ENCODE data around the gene HIGD2A. TPM values are rescaled to one million over a fixed set of nuclear protein-coding genes. Genes with fewer than 3 reads are reported as not detected.

The HIGD2A gene
- total RNA-seq, 1 experiment from 2014 or later = 133 TPM

DNA sequence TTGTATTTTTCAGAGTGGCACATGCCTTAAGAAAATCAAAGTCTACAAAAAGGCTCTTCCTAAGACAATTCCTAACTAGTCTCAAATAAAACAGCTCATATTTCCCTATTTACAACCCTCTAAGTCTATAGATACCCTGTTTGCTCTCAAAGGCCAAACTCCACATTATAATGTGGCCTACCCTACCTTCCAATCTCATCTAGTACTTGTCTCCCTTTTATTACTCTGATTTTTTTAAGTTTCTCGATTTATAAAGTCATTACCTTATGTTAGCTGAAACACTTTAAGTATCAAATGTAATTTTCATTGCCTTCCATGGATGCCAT is 46.4 kb upstream of the HIGD2A start:
- H3K4me3 ChIP-seq = no peak overlapping the region
- no TSS peak for BruUV-seq (replicated peaks)
- no peak overlapping the region for H3K4me2 ChIP-seq
- H3K9me2 ChIP-seq (ENCODE audit: insufficient read depth) = no peaks in the 10 kb centered on the region
- H3K4me1 ChIP-seq (replicated peaks; ENCODE audit: insufficient read depth) = no peaks in the 10 kb centered on the region
- H3K27me3 ChIP-seq (ENCODE audit: insufficient read depth, low read depth) = no peaks in the 10 kb centered on the region
- H3K79me2 ChIP-seq (ENCODE audit: low read depth) = no peaks in the 10 kb centered on the region
- no peak for DNase-seq
- ChIA-PET POLR2A (ENCODE audit: unreplicated experiment) (no interaction called here), CTCF (interaction anchor here (0.6 to 0.7 kb wide), 2 partner anchors 63 to 1391 kb away, joined by 3 to 4 read pairs; no protein-coding TSS in a partner anchor)
- no peaks in the 10 kb centered on the region for H3F3A ChIP-seq (ENCODE audit: insufficient read depth, low read depth)
- H3K9me3 ChIP-seq (ENCODE audit: insufficient read depth, low read depth) = no peaks in the 10 kb centered on the region
- intact Hi-C loops (cut with micrococcal nuclease; ENCODE audit: unreplicated experiment) = no loop called here
- no peaks in the 10 kb centered on the region for H4K20me1 ChIP-seq (ENCODE audit: insufficient read depth)
- H3K27ac ChIP-seq = no peak overlapping the region
- no peaks in the 10 kb centered on the region; the same call in 1 of the 2 replicates for H3K36me3 ChIP-seq (ENCODE audit: low read depth)
- H2AFZ ChIP-seq = no peak overlapping the region
- no peak for TF ChIP-seq EZH2 (IDR thresholded peaks at IDR 0.05; ENCODE audit: low read depth)
- TF ChIP-seq, protein P1, sequence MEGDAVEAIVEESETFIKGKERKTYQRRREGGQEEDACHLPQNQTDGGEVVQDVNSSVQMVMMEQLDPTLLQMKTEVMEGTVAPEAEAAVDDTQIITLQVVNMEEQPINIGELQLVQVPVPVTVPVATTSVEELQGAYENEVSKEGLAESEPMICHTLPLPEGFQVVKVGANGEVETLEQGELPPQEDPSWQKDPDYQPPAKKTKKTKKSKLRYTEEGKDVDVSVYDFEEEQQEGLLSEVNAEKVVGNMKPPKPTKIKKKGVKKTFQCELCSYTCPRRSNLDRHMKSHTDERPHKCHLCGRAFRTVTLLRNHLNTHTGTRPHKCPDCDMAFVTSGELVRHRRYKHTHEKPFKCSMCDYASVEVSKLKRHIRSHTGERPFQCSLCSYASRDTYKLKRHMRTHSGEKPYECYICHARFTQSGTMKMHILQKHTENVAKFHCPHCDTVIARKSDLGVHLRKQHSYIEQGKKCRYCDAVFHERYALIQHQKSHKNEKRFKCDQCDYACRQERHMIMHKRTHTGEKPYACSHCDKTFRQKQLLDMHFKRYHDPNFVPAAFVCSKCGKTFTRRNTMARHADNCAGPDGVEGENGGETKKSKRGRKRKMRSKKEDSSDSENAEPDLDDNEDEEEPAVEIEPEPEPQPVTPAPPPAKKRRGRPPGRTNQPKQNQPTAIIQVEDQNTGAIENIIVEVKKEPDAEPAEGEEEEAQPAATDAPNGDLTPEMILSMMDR (conservative IDR thresholded peaks at IDR 0.05) = no peak

DNA sequence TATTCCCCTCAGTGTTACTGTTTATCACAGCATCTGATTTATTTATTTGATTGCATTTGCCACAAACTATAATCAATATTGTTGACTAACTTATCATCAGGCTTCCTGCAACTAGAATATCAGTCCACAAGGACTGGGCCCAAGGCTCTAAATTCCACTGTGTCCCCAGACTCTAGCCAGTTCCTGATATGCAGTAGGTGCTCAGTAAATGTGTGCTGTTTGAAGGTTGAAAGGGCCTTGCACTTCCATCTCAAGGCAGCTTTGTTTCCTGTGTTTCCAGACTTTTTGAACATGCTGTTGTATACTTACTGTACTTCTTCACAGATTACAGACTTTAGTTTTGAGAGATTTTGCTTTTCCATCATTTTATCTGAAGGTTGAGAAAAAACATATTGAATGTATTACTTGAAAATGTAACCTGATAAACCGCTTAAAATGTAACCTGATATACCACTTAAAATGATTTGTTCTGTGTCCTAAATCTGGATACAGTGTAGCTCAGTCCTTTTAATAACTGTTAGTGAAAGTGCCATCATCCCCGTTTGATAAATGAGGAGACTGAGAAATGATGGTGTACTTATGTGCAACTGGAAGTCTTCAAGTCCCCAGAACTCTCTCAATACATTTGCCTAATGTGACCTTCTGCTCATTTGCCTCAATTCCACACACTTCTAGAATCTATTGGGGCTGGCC is 45.6 kb upstream of the HIGD2A start:
- Histone ChIP-seq H3K4me1 (replicated peaks; ENCODE audit: insufficient read depth) (no peaks in the 10 kb centered on the region), H3K9me3 (ENCODE audit: insufficient read depth, low read depth) (no peaks in the 10 kb centered on the region), H3K27me3 (ENCODE audit: insufficient read depth, low read depth) (no peaks in the 10 kb centered on the region), H3K9me2 (ENCODE audit: insufficient read depth) (no peaks in the 10 kb centered on the region), H3K79me2 (ENCODE audit: low read depth) (no peaks in the 10 kb centered on the region), H4K20me1 (ENCODE audit: insufficient read depth) (no peaks in the 10 kb centered on the region), H3K36me3 (ENCODE audit: low read depth) (no peaks in the 10 kb centered on the region; the same call in 1 of the 2 replicates), H3K27ac (no peak overlapping the region), H3K4me3 (no peak overlapping the region), H2AFZ (no peak overlapping the region), H3F3A (ENCODE audit: insufficient read depth, low read depth) (no peaks in the 10 kb centered on the region), H3K4me2 (no peak overlapping the region)
- no TSS peak for BruUV-seq (replicated peaks)
- ChIA-PET POLR2A (ENCODE audit: unreplicated experiment) (no interaction called here), CTCF (no interaction called here)
- intact Hi-C loops (cut with micrococcal nuclease; ENCODE audit: unreplicated experiment) = no loop called here
- TF ChIP-seq EZH2 (IDR thresholded peaks at IDR 0.05; ENCODE audit: low read depth) = no peak
- TF ChIP-seq, protein P1 (conservative IDR thresholded peaks at IDR 0.05) = no peak
- DNase-seq = no peak

DNA sequence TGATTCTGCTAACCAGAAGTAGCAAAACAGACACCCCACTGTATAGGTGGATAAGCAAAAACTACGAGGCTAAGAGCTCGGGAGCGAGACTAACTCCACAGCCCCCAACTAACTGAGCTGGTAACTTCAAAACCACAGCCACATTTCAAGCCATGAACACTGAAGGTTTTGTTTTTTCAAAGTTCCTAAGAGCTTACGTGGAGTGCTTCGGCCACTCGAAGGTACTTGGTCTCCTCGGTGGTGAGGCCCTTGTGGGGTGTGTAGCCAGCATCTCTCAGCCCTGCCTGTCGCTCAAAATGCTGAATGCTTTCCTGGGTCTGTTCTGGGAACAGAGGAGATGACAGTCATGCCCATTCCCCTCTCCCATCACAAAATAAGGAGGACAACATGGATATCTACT is 38.1 kb upstream of the HIGD2A start:
- Histone ChIP-seq H3K79me2 (ENCODE audit: low read depth) (0 out of 2 replicates have a peak, but pooled peaks cover 3% of the 10 kb centered on the region), H3K27ac (no peak overlapping the region), H2AFZ (no peak overlapping the region), H3K36me3 (ENCODE audit: low read depth) (peaks cover 10% of the 10 kb centered on the region; the same call in 1 of the 2 replicates), H3K4me3 (no peak overlapping the region), H3F3A (ENCODE audit: insufficient read depth, low read depth) (no peaks in the 10 kb centered on the region; the same call in 1 of the 2 replicates), H4K20me1 (ENCODE audit: insufficient read depth) (peaks cover 19% of the 10 kb centered on the region), H3K9me2 (ENCODE audit: insufficient read depth) (no peaks in the 10 kb centered on the region), H3K4me1 (replicated peaks; ENCODE audit: insufficient read depth) (no peaks in the 10 kb centered on the region), H3K9me3 (ENCODE audit: insufficient read depth, low read depth) (no peaks in the 10 kb centered on the region), H3K27me3 (ENCODE audit: insufficient read depth, low read depth) (no peaks in the 10 kb centered on the region), H3K4me2 (no peak overlapping the region)
- TF ChIP-seq, protein P1 (conservative IDR thresholded peaks at IDR 0.05) = no peak
- TF ChIP-seq EZH2 (IDR thresholded peaks at IDR 0.05; ENCODE audit: low read depth) = no peak
- POLR2A ChIA-PET (ENCODE audit: unreplicated experiment) = no interaction called here
- intact Hi-C loops (cut with micrococcal nuclease; ENCODE audit: unreplicated experiment) = no loop called here
- BruUV-seq (replicated peaks) = no TSS peak
- DNase-seq = no peak
- CTCF ChIA-PET = no interaction called here
